ENCODE results near the gene BBS1. TPM values are rescaled to one million over a fixed set of nuclear protein-coding genes. Genes with fewer than 3 reads are reported as not detected.

Gene BBS1
- polyA plus RNA-seq, 3 donors, result 1.3 to 8.5 (median 3.5) TPM

DNA sequence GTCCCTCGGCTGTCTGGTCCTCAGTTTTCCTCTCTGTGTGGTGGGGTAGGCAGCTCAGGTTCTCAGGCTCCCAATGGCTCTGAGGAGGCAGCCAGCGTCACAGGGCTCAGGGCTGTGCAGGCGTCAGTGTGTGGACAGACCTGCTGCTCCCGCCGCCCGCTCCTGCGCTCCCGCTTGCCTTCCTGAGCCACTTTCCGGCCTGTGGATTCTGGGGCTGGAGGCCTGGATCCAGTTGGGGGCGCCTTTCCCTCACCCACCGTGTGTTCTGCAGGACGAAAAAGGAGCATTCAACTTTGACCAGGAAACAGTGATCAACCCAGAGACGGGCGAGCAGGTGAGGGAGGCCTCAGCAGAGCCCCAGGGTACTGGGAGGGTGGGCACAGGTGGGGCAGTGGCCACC lies 15.5 kb upstream of the BBS1 start:
- Mint-ChIP-seq H3K36me3 (peaks cover 52 to 83% of the 10 kb centered on the region in 2 donors), H3K4me3 (no peak overlapping the region), H3K27ac (no peak overlapping the region), H3K4me1 (no peaks in the 10 kb centered on the region), H3K9me3 (no peaks in the 10 kb centered on the region), H3K27me3 (ENCODE audit: low read depth in 3 of 3) (peaks cover 0 to 5% (median 0%) of the 10 kb centered on the region in 3 donors)
- no peak for TF ChIP-seq CTCF (IDR thresholded peaks at IDR 0.05)
- Histone ChIP-seq H3K4me1 (ENCODE audit: control insufficient read depth in 1 of 2, insufficient read depth in 2 of 2, low read length in 2 of 2) (no peaks in the 10 kb centered on the region), H4K20me1 (ENCODE audit: insufficient read depth, low read length) (no peaks in the 10 kb centered on the region), H3K9me3 (replicated peaks in 1 of 2; ENCODE audit: control insufficient read depth in 1 of 2, insufficient read depth in 1 of 2, low read length in 2 of 2) (no peaks in the 10 kb centered on the region), H3K79me2 (ENCODE audit: insufficient read depth, low read length) (no peaks in the 10 kb centered on the region), H3K36me3 (replicated peaks in 1 of 2; ENCODE audit: control insufficient read depth in 1 of 2, insufficient read depth in 2 of 2, low read length in 2 of 2) (peaks cover 54 to 91% of the 10 kb centered on the region in 2 donors), H2AFZ (ENCODE audit: insufficient read depth, low read depth, low read length, poor library complexity, severe bottlenecking) (no peak overlapping the region), H3K27ac (ENCODE audit: low read depth in 1 of 2, low read length in 2 of 2) (no peak overlapping the region), H3K9ac (ENCODE audit: insufficient read depth, low read length, poor library complexity, severe bottlenecking) (no peak overlapping the region), H3K27me3 (ENCODE audit: control insufficient read depth in 2 of 2, insufficient read depth in 2 of 2, low read length in 2 of 2) (no peaks in the 10 kb centered on the region), H3K4me2 (replicated peaks; ENCODE audit: extremely low read depth, low read length, poor library complexity, severe bottlenecking) (no peak overlapping the region), H3K4me3 (replicated peaks in 1 of 3; ENCODE audit: low read depth in 2 of 3, low read length in 3 of 3) (no peak overlapping the region)
- intact Hi-C loops (cut with micrococcal nuclease), result no loop called here
- no peak for DNase-seq
- 95% methylated on average over 11 of the region's 14 CpGs for WGBS (ENCODE audit: insufficient coverage)

GRCh38 chr11:66495401-66495854 lies 15.0 kb upstream of the BBS1 start:
- H3K4me1 Mint-ChIP-seq, result no peaks in the 10 kb centered on the region
- H3K36me3 ChIP-seq (replicated peaks in 1 of 2; ENCODE audit: control insufficient read depth in 1 of 2, insufficient read depth in 2 of 2, low read length in 2 of 2), result peaks cover 57 to 92% of the 10 kb centered on the region in 2 donors
- H3K4me2 ChIP-seq (replicated peaks; ENCODE audit: extremely low read depth, low read length, poor library complexity, severe bottlenecking), result no peak overlapping the region
- DNase-seq, result no peak
- H3K27ac Mint-ChIP-seq, result no peak overlapping the region
- H2AFZ ChIP-seq (ENCODE audit: insufficient read depth, low read depth, low read length, poor library complexity, severe bottlenecking), result no peak overlapping the region
- 96% methylated on average over 17 of the region's 17 CpGs for WGBS (ENCODE audit: insufficient coverage)
- no peak overlapping the region for H3K4me3 ChIP-seq (replicated peaks in 1 of 3; ENCODE audit: low read depth in 2 of 3, low read length in 3 of 3)
- no peaks in the 10 kb centered on the region for H3K27me3 ChIP-seq (ENCODE audit: control insufficient read depth in 2 of 2, insufficient read depth in 2 of 2, low read length in 2 of 2)
- H3K4me3 Mint-ChIP-seq, result no peak overlapping the region
- no peaks in the 10 kb centered on the region for H3K4me1 ChIP-seq (ENCODE audit: control insufficient read depth in 1 of 2, insufficient read depth in 2 of 2, low read length in 2 of 2)
- intact Hi-C loops (cut with micrococcal nuclease), result no loop called here
- no peak overlapping the region for H3K27ac ChIP-seq (ENCODE audit: low read depth in 1 of 2, low read length in 2 of 2)
- H4K20me1 ChIP-seq (ENCODE audit: insufficient read depth, low read length), result no peaks in the 10 kb centered on the region
- no peaks in the 10 kb centered on the region for H3K9me3 ChIP-seq (replicated peaks in 1 of 2; ENCODE audit: control insufficient read depth in 1 of 2, insufficient read depth in 1 of 2, low read length in 2 of 2)
- H3K79me2 ChIP-seq (ENCODE audit: insufficient read depth, low read length), result no peaks in the 10 kb centered on the region
- H3K36me3 Mint-ChIP-seq, result peaks cover 54 to 83% of the 10 kb centered on the region in 2 donors
- TF ChIP-seq CTCF (IDR thresholded peaks at IDR 0.05), result peak; percentile 16
- peaks cover 0 to 5% (median 0%) of the 10 kb centered on the region in 3 donors for H3K27me3 Mint-ChIP-seq (ENCODE audit: low read depth in 3 of 3)
- H3K9me3 Mint-ChIP-seq, result no peaks in the 10 kb centered on the region
- no peak overlapping the region for H3K9ac ChIP-seq (ENCODE audit: insufficient read depth, low read length, poor library complexity, severe bottlenecking)
